NCI-H345 (cell line): ENCODE measurements around the gene CACNG4.
"Not testable (repeated sequence)": the region's sequence is repeated elsewhere in the genome, so short reads cannot be mapped to it uniquely, and the experiment has no call there.

Experiments used
- DNase-seq: peaks from one replicate; lab custom pipeline; 2025; lab: John Stamatoyannopoulos, UW

Gene CACNG4

GRCh38 chr17:66964930-66965800, 658 bp downstream of the CACNG4 start:
- DNase-seq: peak; percentile 69

GRCh38 chr17:66965801-66966262, 1.3 kb downstream of the CACNG4 start:
- no peak for DNase-seq

- DNase-seq: no peak
These were observed 1.8 kb downstream of the CACNG4 start for GRCh38 chr17:66966298-66966697.

- DNase-seq: no peak
These were observed 2.4 kb downstream of the CACNG4 start for GRCh38 chr17:66966704-66967418.

GRCh38 chr17:66967837-66968543, 3.5 kb downstream of the CACNG4 start:
- peak; percentile 15 for DNase-seq

GRCh38 chr17:66968916-66969315, 4.4 kb downstream of the CACNG4 start:
- DNase-seq: no peak

GRCh38 chr17:66970140-66970539, 5.6 kb downstream of the CACNG4 start:
- no peak for DNase-seq

- DNase-seq: no peak
These were observed 6.3 kb downstream of the CACNG4 start for GRCh38 chr17:66970797-66971196.

- DNase-seq: no peak
These were observed 6.8 kb downstream of the CACNG4 start for GRCh38 chr17:66971264-66971663.

GRCh38 chr17:66971730-66972441, 7.4 kb downstream of the CACNG4 start:
- DNase-seq: no peak

- DNase-seq: not testable (repeated sequence)
These were observed 7.9 kb downstream of the CACNG4 start for GRCh38 chr17:66972442-66972830.

GRCh38 chr17:66975188-66975587, 10.7 kb downstream of the CACNG4 start:
- no peak for DNase-seq

GRCh38 chr17:66975614-66976378, 11.3 kb downstream of the CACNG4 start:
- DNase-seq: no peak

GRCh38 chr17:66976379-66976663, 11.8 kb downstream of the CACNG4 start:
- DNase-seq: no peak

- DNase-seq: no peak
These were observed 12.3 kb downstream of the CACNG4 start for GRCh38 chr17:66976781-66977201.

GRCh38 chr17:66978514-66979061, 14.1 kb downstream of the CACNG4 start:
- DNase-seq: no peak

- no peak for DNase-seq
These were observed 16.4 kb downstream of the CACNG4 start for GRCh38 chr17:66980896-66981295.

- DNase-seq: no peak
These were observed 17.5 kb downstream of the CACNG4 start for GRCh38 chr17:66981983-66982508.

- no peak for DNase-seq
These were observed 19.0 kb downstream of the CACNG4 start for GRCh38 chr17:66983414-66984021.

- no peak for DNase-seq
These were observed 20.2 kb downstream of the CACNG4 start for GRCh38 chr17:66984730-66985129.
